K562 (cell line): ENCODE results near the gene DGKB.

Source experiments
- TF ChIP-seq, protein P1 (sequence below): sonication (generic); formaldehyde crosslinking; IDR thresholded peaks from 2 replicates; pipeline ENCODE4 v1.8.0; 2022; ENCODE audit warnings: mild to moderate bottlenecking, missing genetic modification reagents
- TF ChIP-seq, protein P2 (sequence below): fragments of 250-450 bp; sonication (Bioruptor Pico); IDR thresholded peaks from 2 replicates; pipeline ENCODE4 v1.5.0; 2022; ENCODE audit warnings: mild to moderate bottlenecking

GRCh38 chr7:14842523-14842922 lies 60.0 kb downstream of the DGKB start:
- TF ChIP-seq, protein P1, sequence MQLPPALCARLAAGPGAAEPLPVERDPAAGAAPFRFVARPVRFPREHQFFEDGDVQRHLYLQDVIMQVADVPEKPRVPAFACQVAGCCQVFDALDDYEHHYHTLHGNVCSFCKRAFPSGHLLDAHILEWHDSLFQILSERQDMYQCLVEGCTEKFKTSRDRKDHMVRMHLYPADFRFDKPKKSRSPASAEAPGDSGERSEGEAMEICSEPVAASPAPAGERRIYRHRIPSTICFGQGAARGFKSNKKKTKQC (CRISPR knock-in tag) = no peak
- TF ChIP-seq, protein P2, sequence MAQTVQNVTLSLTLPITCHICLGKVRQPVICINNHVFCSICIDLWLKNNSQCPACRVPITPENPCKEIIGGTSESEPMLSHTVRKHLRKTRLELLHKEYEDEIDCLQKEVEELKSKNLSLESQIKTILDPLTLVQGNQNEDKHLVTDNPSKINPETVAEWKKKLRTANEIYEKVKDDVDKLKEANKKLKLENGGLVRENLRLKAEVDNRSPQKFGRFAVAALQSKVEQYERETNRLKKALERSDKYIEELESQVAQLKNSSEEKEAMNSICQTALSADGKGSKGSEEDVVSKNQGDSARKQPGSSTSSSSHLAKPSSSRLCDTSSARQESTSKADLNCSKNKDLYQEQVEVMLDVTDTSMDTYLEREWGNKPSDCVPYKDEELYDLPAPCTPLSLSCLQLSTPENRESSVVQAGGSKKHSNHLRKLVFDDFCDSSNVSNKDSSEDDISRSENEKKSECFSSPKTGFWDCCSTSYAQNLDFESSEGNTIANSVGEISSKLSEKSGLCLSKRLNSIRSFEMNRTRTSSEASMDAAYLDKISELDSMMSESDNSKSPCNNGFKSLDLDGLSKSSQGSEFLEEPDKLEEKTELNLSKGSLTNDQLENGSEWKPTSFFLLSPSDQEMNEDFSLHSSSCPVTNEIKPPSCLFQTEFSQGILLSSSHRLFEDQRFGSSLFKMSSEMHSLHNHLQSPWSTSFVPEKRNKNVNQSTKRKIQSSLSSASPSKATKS (CRISPR knock-in tag) = no peak
